Activated CD4-positive, alpha-beta T cell treated with anti-CD3 and anti-CD28 coated beads for 36 hours (primary cell): Measurements from ENCODE around the gene ARID1B. TPM values are rescaled to one million over a fixed set of nuclear protein-coding genes. Genes with fewer than 3 reads are reported as not detected.
A peak's percentile ranks its signal among the peaks of the same experiment; 100 is the strongest.

ENCODE experiments used
- ATAC-seq: fragments of 200-7000 bp; cut with Tn5 transposase; one replicate; pipeline ENCODE4 v1.10.0; 2021; ENCODE audit warnings: mild to moderate bottlenecking, moderate library complexity
- CTCF ChIA-PET: fragments of 350-600 bp; sonication (Branson Sonifier 250); formaldehyde crosslinking; loops from one replicate; lab custom pipeline; 2021; ENCODE audit warnings: antibody characterized with exemption; lab: Charles Lee
- POLR2A ChIA-PET: fragments of 350-600 bp; sonication (Branson Sonifier 250); formaldehyde crosslinking; loops from one replicate; lab custom pipeline; 2021; ENCODE audit warnings: antibody characterized with exemption, inconsistent platforms; lab: Charles Lee
- DNase-seq: peaks from one replicate; pipeline ENCODE4 v3.0.0-alpha.2; 2020
- H3K27ac Mint-ChIP-seq: one replicate; pipeline ENCODE4 v1.8.0; 2021; ENCODE audit warnings: mixed read lengths
- H3K27me3 Mint-ChIP-seq: one replicate; pipeline ENCODE4 v1.8.0; 2021; ENCODE audit warnings: mixed read lengths
- H3K36me3 Mint-ChIP-seq: one replicate; pipeline ENCODE4 v1.8.0; 2021; ENCODE audit warnings: low read depth, mixed read lengths
- H3K4me1 Mint-ChIP-seq: one replicate; pipeline ENCODE4 v1.8.0; 2021; ENCODE audit warnings: mixed read lengths
- H3K4me3 Mint-ChIP-seq: one replicate; pipeline ENCODE4 v1.8.0; 2021; ENCODE audit warnings: mild to moderate bottlenecking, moderate library complexity, mixed read lengths
- H3K9me3 Mint-ChIP-seq: one replicate; pipeline ENCODE4 v1.8.0; 2021; ENCODE audit warnings: low read depth, mixed read lengths
- intact Hi-C, 2 experiments: fragments of 100-400 bp; cut with DNase I in 1 of 2; cut with micrococcal nuclease in 1 of 2; formaldehyde crosslinking; loops; one replicate each; pipeline versions ENCODE4 v1.14.2 to v1.15.1; 2022 to 2024; cut with DNase I, micrococcal nuclease
- total RNA-seq, 2 experiments: library from RNA; stranded (reverse); gene quantifications; one replicate each; pipeline ENCODE4 v1.2.3, GENCODE V29; 2021

ARID1B gene
- total RNA-seq, 2 experiments from 2014 or later = 42.2 to 53.6 TPM

- ChIA-PET POLR2A (no interaction called here), CTCF (no interaction called here)
- intact Hi-C loops = loop anchor here (5.0 to 10.0 kb wide), 5 partner anchors 157 to 407 kb away; no protein-coding TSS in a partner anchor
- H3K27me3 Mint-ChIP-seq = no peaks in the 10 kb centered on the region
- peaks cover 13% of the 10 kb centered on the region for H3K4me1 Mint-ChIP-seq
- peak overlapping the region; percentile 29 for H3K27ac Mint-ChIP-seq
- no peak for DNase-seq
- no peaks in the 10 kb centered on the region for H3K36me3 Mint-ChIP-seq
- no peak for ATAC-seq
- no peaks in the 10 kb centered on the region for H3K9me3 Mint-ChIP-seq
- no peak overlapping the region for H3K4me3 Mint-ChIP-seq
Measured at GRCh38 chr6:156774863-156775405, 2.2 kb upstream of the ARID1B start.

- DNase-seq = no peak
- Mint-ChIP-seq H3K4me3 (no peak overlapping the region), H3K4me1 (peaks cover 13% of the 10 kb centered on the region), H3K27me3 (no peaks in the 10 kb centered on the region), H3K9me3 (no peaks in the 10 kb centered on the region), H3K27ac (no peak overlapping the region), H3K36me3 (no peaks in the 10 kb centered on the region)
- ChIA-PET POLR2A (interaction anchor here (0.7 kb wide), 1 partner anchor 90 kb away, joined by 3 read pairs; no protein-coding TSS in a partner anchor), CTCF (interaction anchor here (0.7 to 1.4 kb wide), 3 partner anchors 14 to 305 kb away, joined by 3 to 7 read pairs (median 5); no protein-coding TSS in a partner anchor)
- intact Hi-C loops = loop anchor here (1.0 to 10.0 kb wide), 9 partner anchors 55 to 499 kb away; no protein-coding TSS in a partner anchor
- no peak for ATAC-seq
Measured at GRCh38 chr6:156775717-156776116, 1.5 kb upstream of the ARID1B start.

GRCh38 chr6:156776470-156776839 lies 723 bp upstream of the ARID1B start:
- H3K4me3 Mint-ChIP-seq = peak overlapping the region; percentile 85
- CTCF ChIA-PET = interaction anchor here (0.6 to 1.4 kb wide), 5 partner anchors 13 to 1359 kb away, joined by 3 to 7 read pairs (median 3); no protein-coding TSS in a partner anchor
- ATAC-seq = peak; percentile 15
- no peaks in the 10 kb centered on the region for H3K27me3 Mint-ChIP-seq
- intact Hi-C loops = loop anchor here (1.0 to 10.0 kb wide), 9 partner anchors 56 to 498 kb away; no protein-coding TSS in a partner anchor
- H3K4me1 Mint-ChIP-seq = peaks cover 13% of the 10 kb centered on the region
- no peaks in the 10 kb centered on the region for H3K9me3 Mint-ChIP-seq
- H3K27ac Mint-ChIP-seq = peak overlapping the region; percentile 96
- no peaks in the 10 kb centered on the region for H3K36me3 Mint-ChIP-seq
- POLR2A ChIA-PET = interaction anchor here (0.6 to 0.7 kb wide), 3 partner anchors 90 to 1570 kb away, joined by 3 read pairs; no protein-coding TSS in a partner anchor
- DNase-seq = peak; percentile 38

- Mint-ChIP-seq H3K4me1 (peaks cover 17% of the 10 kb centered on the region), H3K4me3 (peak overlapping the region; percentile 85), H3K9me3 (no peaks in the 10 kb centered on the region), H3K27me3 (no peaks in the 10 kb centered on the region), H3K27ac (peak overlapping the region; percentile 92), H3K36me3 (no peaks in the 10 kb centered on the region)
- ATAC-seq (peak; percentile 23), DNase-seq (peak; percentile 75)
- ChIA-PET CTCF (interaction anchor here (0.6 kb wide), 1 partner anchor 57 kb away, joined by 3 read pairs; no protein-coding TSS in a partner anchor), POLR2A (interaction anchor here (1.0 to 2.0 kb wide), 3 partner anchors 10 to 244 kb away, joined by 3 to 4 read pairs (median 3); no protein-coding TSS in a partner anchor)
- intact Hi-C loops = loop anchor here (1.0 to 10.0 kb wide), 10 partner anchors 57 to 497 kb away; no protein-coding TSS in a partner anchor
Measured at GRCh38 chr6:156777577-156778453, 637 bp downstream of the ARID1B start.

GRCh38 chr6:156778454-156779205 lies 1.5 kb downstream of the ARID1B start:
- intact Hi-C loops = loop anchor here (1.0 to 10.0 kb wide), 7 partner anchors 154 to 404 kb away; no protein-coding TSS in a partner anchor
- Mint-ChIP-seq H3K36me3 (peaks cover under 1% of the 10 kb centered on the region), H3K27me3 (no peaks in the 10 kb centered on the region), H3K27ac (peak overlapping the region; percentile 76), H3K4me3 (peak overlapping the region; percentile 82), H3K9me3 (no peaks in the 10 kb centered on the region), H3K4me1 (peaks cover 22% of the 10 kb centered on the region)
- ChIA-PET POLR2A (interaction anchor here (0.6 to 2.0 kb wide), 6 partner anchors 10 to 1607 kb away, joined by 3 to 4 read pairs (median 3); no protein-coding TSS in a partner anchor), CTCF (no interaction called here)
- ATAC-seq (peak; percentile 1), DNase-seq (peak; percentile 69)

GRCh38 chr6:156779206-156780094 lies 2.3 kb downstream of the ARID1B start:
- intact Hi-C loops = loop anchor here (1.0 to 10.0 kb wide), 17 partner anchors 12 to 1865 kb away; partner anchors contain the start of genes DYNLT1 (in 1 of the 2) and TFB1M (in 1 of the 2)
- peaks cover 27% of the 10 kb centered on the region for H3K4me1 Mint-ChIP-seq
- ChIA-PET CTCF (interaction anchor here (0.7 to 1.9 kb wide), 3 partner anchors 10 to 267 kb away, joined by 3 to 8 read pairs (median 4); no protein-coding TSS in a partner anchor), POLR2A (interaction anchor here (0.6 to 2.0 kb wide), 8 partner anchors 9 to 1608 kb away, joined by 3 to 4 read pairs (median 3); no protein-coding TSS in a partner anchor)
- no peaks in the 10 kb centered on the region for H3K9me3 Mint-ChIP-seq
- peaks cover 2% of the 10 kb centered on the region for H3K36me3 Mint-ChIP-seq
- peak; percentile 78 for DNase-seq
- H3K4me3 Mint-ChIP-seq = peak overlapping the region; percentile 82
- H3K27me3 Mint-ChIP-seq = no peaks in the 10 kb centered on the region
- ATAC-seq = peak; percentile 10
- H3K27ac Mint-ChIP-seq = peak overlapping the region; percentile 85

GRCh38 chr6:156780102-156780641 lies 3.0 kb downstream of the ARID1B start:
- intact Hi-C loops = loop anchor here (1.0 to 10.0 kb wide), 10 partner anchors 11 to 1865 kb away; partner anchors contain the start of genes DYNLT1 (in 1 of the 2) and TFB1M (in 1 of the 2)
- DNase-seq (peak; percentile 73), ATAC-seq (peak; percentile 72)
- peak overlapping the region; percentile 82 for H3K4me3 Mint-ChIP-seq
- ChIA-PET CTCF (interaction anchor here (0.6 to 1.9 kb wide), 8 partner anchors 9 to 404 kb away, joined by 3 to 8 read pairs (median 3); no protein-coding TSS in a partner anchor), POLR2A (interaction anchor here (0.8 to 2.0 kb wide), 5 partner anchors 60 to 242 kb away, joined by 3 to 5 read pairs (median 4); no protein-coding TSS in a partner anchor)
- peaks cover 5% of the 10 kb centered on the region for H3K36me3 Mint-ChIP-seq
- no peaks in the 10 kb centered on the region for H3K27me3 Mint-ChIP-seq
- no peaks in the 10 kb centered on the region for H3K9me3 Mint-ChIP-seq
- peak overlapping the region; percentile 85 for H3K27ac Mint-ChIP-seq
- peaks cover 27% of the 10 kb centered on the region for H3K4me1 Mint-ChIP-seq

GRCh38 chr6:156780962-156781853 lies 4.0 kb downstream of the ARID1B start:
- H3K27me3 Mint-ChIP-seq = no peaks in the 10 kb centered on the region
- peak overlapping the region; percentile 82 for H3K4me3 Mint-ChIP-seq
- ChIA-PET POLR2A (interaction anchor here (0.9 to 1.0 kb wide), 3 partner anchors 59 to 148 kb away, joined by 3 to 5 read pairs (median 3); no protein-coding TSS in a partner anchor), CTCF (interaction anchor here (0.6 to 1.9 kb wide), 6 partner anchors 10 to 403 kb away, joined by 3 to 8 read pairs (median 3); no protein-coding TSS in a partner anchor)
- intact Hi-C loops = loop anchor here (1.0 to 10.0 kb wide), 10 partner anchors 10 to 1864 kb away; partner anchors contain the start of genes DYNLT1 (in 1 of the 2) and TFB1M (in 1 of the 2)
- peaks cover 30% of the 10 kb centered on the region for H3K4me1 Mint-ChIP-seq
- H3K36me3 Mint-ChIP-seq = peaks cover 9% of the 10 kb centered on the region
- H3K27ac Mint-ChIP-seq = peak overlapping the region; percentile 85
- DNase-seq (no peak), ATAC-seq (no peak)
- H3K9me3 Mint-ChIP-seq = no peaks in the 10 kb centered on the region
